Right kidney (tissue), 1 donor: ENCODE results near the gene SPRR2G.
"Not testable (repeated sequence)": the region's sequence is repeated elsewhere in the genome, so short reads cannot be mapped to it uniquely, and the experiment has no call there.

Experiments used
- DNase-seq: peaks from one replicate; pipeline ENCODE4 v3.0.0-alpha.2; 2016

SPRR2G gene

GRCh38 chr1:153113416-153113815, 37.3 kb downstream of the SPRR2G start, which contains the start of gene SPRR2F:
TSS of gene SPRR2F (minus strand) at chr1:153113516. CDS start at chr1:153112733, 783 bp downstream.
- no peak for DNase-seq

DNA sequence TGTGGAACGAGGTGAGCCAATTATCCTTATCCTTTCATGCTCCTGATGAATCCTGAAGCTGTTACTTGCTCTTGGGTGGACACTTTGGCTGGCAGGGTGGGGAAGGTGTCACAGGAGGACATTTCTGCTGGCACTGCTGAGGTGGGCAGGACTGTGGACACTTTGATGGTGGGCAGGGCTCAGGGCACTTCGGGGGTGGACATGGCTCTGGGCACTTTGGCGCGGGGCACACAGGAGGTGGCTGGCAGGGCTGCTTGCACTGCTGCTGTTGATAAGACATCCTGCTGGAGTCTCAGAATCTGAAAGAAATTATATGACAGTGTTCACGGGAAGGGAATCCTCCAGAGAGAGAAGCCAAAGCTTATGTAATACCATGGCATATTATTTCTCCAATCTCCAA, 38.2 kb downstream of the SPRR2G start:
- DNase-seq: not testable (repeated sequence)

GRCh38 chr1:153100245-153100644, 50.4 kb downstream of the SPRR2G start:
- DNase-seq: no peak
